Frontal cortex (tissue), 4 donors: Measurements from ENCODE around the gene NBPF8. TPM values are rescaled to one million over a fixed set of nuclear protein-coding genes. Genes with fewer than 3 reads are reported as not detected.
"Not testable (repeated sequence)": the region's sequence is repeated elsewhere in the genome, so short reads cannot be mapped to it uniquely, and the experiment has no call there.

Experiments
- DNase-seq, 2 donors: peaks; one replicate each; pipeline ENCODE4 v3.0.0; 2012; ENCODE audit warnings: low spot score in 2 of 2
- FAIRE-seq: peaks from 2 replicates; lab custom pipeline; 2012; peaks lifted over from hg19 to GRCh38; lab: Jason Lieb, UNC
- total RNA-seq: library from RNA; depleted of rRNA; stranded (reverse); fragments of >200 nt; gene quantifications from one replicate; pipeline ENCODE4 v1.2.3, GENCODE V29; 2014
- donor health status: control.
- donor health status: control.
- donor health status: control.

NBPF8 gene
- 6.5 TPM for total RNA-seq

- not testable (repeated sequence) for FAIRE-seq, DNase-seq
Measured at GRCh38 chr1:120414911-120415480, at the start of gene NBPF8. TSS of gene NBPF8 (plus strand) at chr1:120415035. CDS start at chr1:120436523, 21,488 bp downstream.

- not testable (repeated sequence) for FAIRE-seq, DNase-seq
Measured at GRCh38 chr1:120367709-120368108, 47.1 kb upstream of the NBPF8 start.

- FAIRE-seq, DNase-seq: not testable (repeated sequence)
Measured at GRCh38 chr1:120386651-120387050, 28.2 kb upstream of the NBPF8 start.

GRCh38 chr1:120388597-120389126, 26.2 kb upstream of the NBPF8 start:
- not testable (repeated sequence) for FAIRE-seq, DNase-seq

- FAIRE-seq, DNase-seq: not testable (repeated sequence)
Measured at GRCh38 chr1:120391365-120391764, 23.5 kb upstream of the NBPF8 start.

GRCh38 chr1:120393316-120394232, 21.3 kb upstream of the NBPF8 start:
- DNase-seq, FAIRE-seq: not testable (repeated sequence)

- not testable (repeated sequence) for DNase-seq, FAIRE-seq
Measured at GRCh38 chr1:120405348-120405747, 9.5 kb upstream of the NBPF8 start.

GRCh38 chr1:120414451-120414850, 384 bp upstream of the NBPF8 start:
- not testable (repeated sequence) for DNase-seq, FAIRE-seq

GRCh38 chr1:120415492-120415961, 692 bp downstream of the NBPF8 start:
- not testable (repeated sequence) for FAIRE-seq

GRCh38 chr1:120425063-120425462, 10.2 kb downstream of the NBPF8 start:
- not testable (repeated sequence) for FAIRE-seq

More at GRCh38 chr1:120415492-120415961, 692 bp downstream of the NBPF8 start:
- not testable (repeated sequence) for DNase-seq

GRCh38 chr1:120431626-120432025, 16.8 kb downstream of the NBPF8 start:
- DNase-seq, FAIRE-seq: not testable (repeated sequence)

More at GRCh38 chr1:120425063-120425462, 10.2 kb downstream of the NBPF8 start:
- not testable (repeated sequence) for DNase-seq

GRCh38 chr1:120433831-120434230, 19.0 kb downstream of the NBPF8 start:
- not testable (repeated sequence) for FAIRE-seq, DNase-seq

- DNase-seq, FAIRE-seq: not testable (repeated sequence)
Measured at GRCh38 chr1:120449124-120449523, 34.3 kb downstream of the NBPF8 start.

Other genes with a start within 250 kb of the NBPF8 start
- 26.1 TPM for gene SEC22B, start 238.5 kb upstream of the NBPF8 start, total RNA-seq